Glutamatergic neuron (in vitro differentiated cells): Measurements from ENCODE around the gene PPP1R12C. TPM values are rescaled to one million over a fixed set of nuclear protein-coding genes. Genes with fewer than 3 reads are reported as not detected.

Source experiments
- DNase-seq: peaks from one replicate; pipeline ENCODE4 v3.0.0; 2022
- H3K27ac Mint-ChIP-seq: one replicate; pipeline ENCODE4 v1.8.0; 2020; ENCODE audit warnings: mild to moderate bottlenecking, mixed read lengths, inconsistent platforms; ENCODE audit not compliant: unreplicated experiment
- H3K27me3 Mint-ChIP-seq: one replicate; pipeline ENCODE4 v1.8.0; 2020; ENCODE audit warnings: mild to moderate bottlenecking, moderate library complexity, mixed read lengths, inconsistent platforms; ENCODE audit not compliant: unreplicated experiment
- H3K36me3 Mint-ChIP-seq: one replicate; pipeline ENCODE4 v1.8.0; 2020; ENCODE audit warnings: mild to moderate bottlenecking, mixed read lengths, inconsistent platforms; ENCODE audit not compliant: unreplicated experiment
- H3K4me1 Mint-ChIP-seq: one replicate; pipeline ENCODE4 v1.8.0; 2020; ENCODE audit warnings: mild to moderate bottlenecking, low read depth, mixed read lengths, inconsistent platforms; ENCODE audit not compliant: unreplicated experiment
- H3K4me3 Mint-ChIP-seq: one replicate; pipeline ENCODE4 v1.8.0; 2020; ENCODE audit warnings: mild to moderate bottlenecking, mixed read lengths, inconsistent platforms; ENCODE audit not compliant: unreplicated experiment
- H3K9me3 Mint-ChIP-seq: one replicate; pipeline ENCODE4 v1.8.0; 2020; ENCODE audit warnings: mild to moderate bottlenecking, moderate library complexity, mixed read lengths, inconsistent platforms; ENCODE audit not compliant: unreplicated experiment
- total RNA-seq: library from RNA; stranded (reverse); fragmentation: NEBNext Ultra II Directional; extraction: Animal tissue kit (Norgen Biotek cat#: 25700); gene quantifications from one replicate; pipeline ENCODE4 v1.2.1, GENCODE V29; 2021; ENCODE audit not compliant: unreplicated experiment
- TF ChIP-seq, protein P1 (sequence below): fragments of 200-600 bp; sonication (generic); IDR thresholded peaks from one replicate; pipeline ENCODE4 v1.5.0; 2021; ENCODE audit not compliant: partially characterized antibody, unreplicated experiment

PPP1R12C gene
- total RNA-seq, 1 donor from 2014 or later = 150 TPM

DNA sequence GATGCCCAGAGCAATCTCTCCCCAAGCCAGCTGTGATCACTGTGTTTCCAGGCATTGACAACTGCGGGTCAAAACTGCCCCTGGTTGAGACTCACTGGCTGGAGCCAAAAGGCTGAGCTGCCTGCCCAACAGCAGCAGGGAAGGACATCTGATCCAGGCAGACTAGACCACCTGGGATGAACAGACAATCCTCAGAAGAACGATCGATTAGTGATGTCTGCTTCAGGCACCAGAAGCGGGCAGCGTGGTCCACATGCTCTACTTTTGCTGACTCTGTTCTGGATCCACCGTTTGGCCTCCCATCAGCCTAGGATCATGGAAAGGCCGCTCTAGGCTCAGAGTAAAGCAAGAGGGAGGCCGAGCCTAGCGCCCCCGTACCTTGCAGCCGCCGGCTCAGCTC is 69.5 kb downstream of the PPP1R12C start:
- Mint-ChIP-seq H3K27me3 (no peaks in the 10 kb centered on the region), H3K36me3 (no peaks in the 10 kb centered on the region), H3K27ac (no peak overlapping the region), H3K9me3 (peaks cover 2% of the 10 kb centered on the region), H3K4me3 (no peak overlapping the region), H3K4me1 (no peaks in the 10 kb centered on the region)
- DNase-seq = no peak
- TF ChIP-seq, protein P1, sequence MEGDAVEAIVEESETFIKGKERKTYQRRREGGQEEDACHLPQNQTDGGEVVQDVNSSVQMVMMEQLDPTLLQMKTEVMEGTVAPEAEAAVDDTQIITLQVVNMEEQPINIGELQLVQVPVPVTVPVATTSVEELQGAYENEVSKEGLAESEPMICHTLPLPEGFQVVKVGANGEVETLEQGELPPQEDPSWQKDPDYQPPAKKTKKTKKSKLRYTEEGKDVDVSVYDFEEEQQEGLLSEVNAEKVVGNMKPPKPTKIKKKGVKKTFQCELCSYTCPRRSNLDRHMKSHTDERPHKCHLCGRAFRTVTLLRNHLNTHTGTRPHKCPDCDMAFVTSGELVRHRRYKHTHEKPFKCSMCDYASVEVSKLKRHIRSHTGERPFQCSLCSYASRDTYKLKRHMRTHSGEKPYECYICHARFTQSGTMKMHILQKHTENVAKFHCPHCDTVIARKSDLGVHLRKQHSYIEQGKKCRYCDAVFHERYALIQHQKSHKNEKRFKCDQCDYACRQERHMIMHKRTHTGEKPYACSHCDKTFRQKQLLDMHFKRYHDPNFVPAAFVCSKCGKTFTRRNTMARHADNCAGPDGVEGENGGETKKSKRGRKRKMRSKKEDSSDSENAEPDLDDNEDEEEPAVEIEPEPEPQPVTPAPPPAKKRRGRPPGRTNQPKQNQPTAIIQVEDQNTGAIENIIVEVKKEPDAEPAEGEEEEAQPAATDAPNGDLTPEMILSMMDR = no peak

DNA sequence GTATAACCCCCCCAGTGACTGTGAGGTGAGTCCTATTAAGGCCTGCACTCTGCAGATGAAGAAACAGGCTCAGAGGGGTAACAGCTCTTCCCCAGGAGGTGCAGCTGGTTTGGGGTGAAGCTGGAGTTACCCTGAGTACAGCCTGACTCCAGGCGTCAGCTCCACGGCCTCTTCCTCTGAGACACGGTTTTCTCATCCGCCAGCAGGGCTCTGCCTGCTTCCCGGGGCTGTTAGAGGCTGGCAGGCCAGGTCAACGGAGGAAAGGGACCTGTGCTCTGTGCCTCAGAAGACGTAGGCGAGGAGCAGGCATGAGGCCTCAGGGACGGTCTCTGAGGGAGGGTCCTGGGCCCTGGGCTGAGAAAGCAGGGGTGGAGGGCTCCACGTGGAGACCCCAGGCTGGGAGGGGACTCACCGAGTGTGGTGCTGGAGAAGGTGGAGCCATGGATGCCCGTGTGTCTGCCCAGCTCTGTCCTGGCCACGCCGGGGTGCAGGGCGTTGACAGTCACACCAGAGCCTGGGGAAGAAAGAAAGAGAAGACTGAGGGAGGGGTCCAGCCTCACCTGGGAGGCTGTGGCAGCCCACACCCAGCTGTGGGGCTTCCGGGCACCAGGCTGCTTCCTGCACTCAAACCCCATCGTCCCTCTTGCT is 70.3 kb downstream of the PPP1R12C start:
- no peak for DNase-seq
- Mint-ChIP-seq H3K27ac (no peak overlapping the region), H3K4me3 (no peak overlapping the region), H3K4me1 (no peaks in the 10 kb centered on the region), H3K27me3 (no peaks in the 10 kb centered on the region), H3K9me3 (peaks cover 6% of the 10 kb centered on the region), H3K36me3 (no peaks in the 10 kb centered on the region)
- TF ChIP-seq, protein P1 = no peak

DNA sequence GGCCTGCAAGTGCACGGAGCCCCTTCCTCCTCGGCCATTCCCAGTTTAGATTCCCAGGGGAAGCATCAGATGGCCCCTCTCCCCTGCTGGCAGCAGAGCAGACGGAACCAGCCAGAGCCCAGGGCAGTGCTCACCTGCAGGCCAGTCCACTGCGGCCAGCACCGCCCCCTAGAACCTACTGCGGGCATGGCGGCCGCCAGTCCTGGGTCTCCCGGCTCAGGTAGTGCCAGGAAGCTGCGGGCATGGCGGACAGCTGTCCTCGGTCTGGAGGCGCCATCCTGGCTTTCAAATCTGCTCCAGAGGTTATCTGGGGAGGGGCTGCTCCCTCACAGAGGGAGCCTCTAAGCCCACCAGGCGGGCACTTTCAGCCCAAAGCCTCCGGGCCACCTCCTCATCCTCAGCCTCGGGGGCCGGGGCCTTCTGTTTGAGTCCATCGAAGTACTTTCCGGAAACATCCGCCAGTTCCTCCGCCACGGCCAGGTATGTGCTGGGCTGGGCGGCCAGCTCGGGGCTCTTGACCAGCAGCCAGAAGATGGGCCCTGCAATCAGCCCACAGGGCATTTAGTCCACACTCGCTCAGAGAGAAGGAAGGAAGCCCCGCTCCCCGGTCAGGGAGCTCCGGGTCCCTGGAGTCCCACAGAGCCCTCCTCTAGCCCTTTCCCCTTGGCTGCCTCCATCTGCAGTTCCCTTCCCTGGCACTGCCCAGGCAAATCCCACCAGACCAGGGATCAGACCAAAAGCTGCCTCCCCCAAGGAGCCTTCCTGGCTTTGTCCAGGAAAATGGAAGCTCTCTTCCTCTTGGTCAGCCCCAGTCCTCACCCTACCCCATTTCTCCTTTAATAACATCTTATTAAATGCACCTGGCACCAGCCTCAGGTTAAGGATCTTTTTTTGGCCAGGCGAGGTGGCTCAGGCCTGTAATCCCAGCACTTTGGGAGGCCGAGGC is 72.4 kb downstream of the PPP1R12C start:
- H3K9me3 Mint-ChIP-seq = peaks cover 6% of the 10 kb centered on the region
- no peaks in the 10 kb centered on the region for H3K4me1 Mint-ChIP-seq
- no peaks in the 10 kb centered on the region for H3K27me3 Mint-ChIP-seq
- TF ChIP-seq, protein P1 = no peak
- no peak for DNase-seq
- no peak overlapping the region for H3K4me3 Mint-ChIP-seq
- no peaks in the 10 kb centered on the region for H3K36me3 Mint-ChIP-seq
- H3K27ac Mint-ChIP-seq = no peak overlapping the region

DNA sequence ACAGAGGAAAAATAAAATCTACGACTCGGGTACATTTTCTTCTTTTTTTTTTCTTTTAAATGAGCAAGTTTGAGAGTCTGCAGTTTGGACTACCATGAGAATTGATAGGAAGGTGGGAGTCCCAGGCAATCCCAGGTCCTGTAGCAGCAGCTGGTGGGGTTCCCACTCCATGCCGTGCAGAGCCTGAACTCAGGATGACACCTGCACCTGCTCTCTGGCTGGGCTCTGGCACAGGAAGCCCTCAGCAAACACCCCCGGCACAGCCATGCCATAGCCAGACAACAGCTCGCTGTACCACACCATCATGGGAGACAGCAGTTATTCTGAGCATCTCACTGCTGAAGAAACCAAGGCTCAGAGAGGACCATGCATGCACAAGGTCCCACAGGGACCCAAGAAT is 73.2 kb downstream of the PPP1R12C start:
- H3K27me3 Mint-ChIP-seq = peaks cover 2% of the 10 kb centered on the region
- H3K9me3 Mint-ChIP-seq = peaks cover 6% of the 10 kb centered on the region
- no peak overlapping the region for H3K4me3 Mint-ChIP-seq
- H3K27ac Mint-ChIP-seq = no peak overlapping the region
- peaks cover 4% of the 10 kb centered on the region for H3K36me3 Mint-ChIP-seq
- no peak for DNase-seq
- TF ChIP-seq, protein P1 = no peak
- no peaks in the 10 kb centered on the region for H3K4me1 Mint-ChIP-seq

DNA sequence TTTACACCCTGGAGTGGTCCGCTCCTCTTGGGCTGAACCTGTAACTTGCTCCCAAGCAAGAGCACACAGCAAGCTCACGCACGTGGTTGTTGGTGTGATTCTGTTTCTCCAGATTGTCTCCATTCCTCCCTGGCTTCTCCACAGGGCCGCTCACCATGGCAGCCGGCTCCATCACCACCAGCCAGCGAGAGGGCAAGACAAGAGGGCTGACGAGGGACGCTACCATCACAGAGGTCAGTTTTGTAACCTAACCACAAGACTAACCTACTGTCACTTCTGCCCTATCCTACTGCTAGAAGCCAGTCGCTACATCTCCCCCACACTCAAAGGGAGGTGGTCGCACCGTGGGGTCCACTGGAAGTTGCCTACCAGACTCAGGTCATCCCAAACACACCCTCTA is 74.7 kb downstream of the PPP1R12C start:
- TF ChIP-seq, protein P1 = no peak
- Mint-ChIP-seq H3K9me3 (peaks cover 6% of the 10 kb centered on the region), H3K4me3 (no peak overlapping the region), H3K27ac (no peak overlapping the region), H3K27me3 (peaks cover 2% of the 10 kb centered on the region), H3K36me3 (peaks cover 4% of the 10 kb centered on the region), H3K4me1 (no peaks in the 10 kb centered on the region)
- no peak for DNase-seq
